Kidney (tissue), 14 donors: ENCODE data around the gene CELF4. TPM values are rescaled to one million over a fixed set of nuclear protein-coding genes. Genes with fewer than 3 reads are reported as not detected.

ENCODE experiments used
- DNase-seq, 5 donors: peaks; one replicate each; pipeline ENCODE4 v3.0.0-alpha.2; 2013 to 2020
- FAIRE-seq: peaks from 2 replicates; lab custom pipeline; 2012; peaks lifted over from hg19 to GRCh38; lab: Jason Lieb, UNC
- H3K27ac ChIP-seq, 2 donors: one replicate each; pipeline ENCODE4 v1.7.0; 2013; ENCODE audit warnings: low read depth in 2 of 2, low read length in 2 of 2, inconsistent platforms in 1 of 2
- H3K27me3 ChIP-seq: one replicate; pipeline ENCODE4 v1.7.1; 2013; ENCODE audit warnings: low read length, inconsistent platforms; ENCODE audit not compliant: control insufficient read depth, insufficient read depth
- H3K36me3 ChIP-seq, 3 donors: one replicate each; pipeline versions ENCODE4 v1.7.0 to v1.7.1; 2013; ENCODE audit warnings: low read length in 3 of 3, control low read depth in 1 of 3, inconsistent platforms in 1 of 3; ENCODE audit not compliant: insufficient read depth in 3 of 3, control insufficient read depth in 2 of 3
- H3K4me1 ChIP-seq, 3 donors: one replicate each; pipeline versions ENCODE4 v1.7.0 to v1.7.1; 2013; ENCODE audit warnings: low read length in 3 of 3, inconsistent platforms in 1 of 3, low read depth in 1 of 3; ENCODE audit not compliant: control insufficient read depth in 2 of 3, insufficient read depth in 2 of 3
- H3K4me3 ChIP-seq, 3 donors: one replicate each; pipeline versions ENCODE4 v1.7.0 to v1.8.1; 2013; ENCODE audit warnings: low read length in 3 of 3, control low read depth in 1 of 3, inconsistent platforms in 1 of 3
- H3K9ac ChIP-seq, 3 donors: one replicate each; pipeline versions ENCODE4 v1.7.0 to v1.7.1; 2013; ENCODE audit warnings: low read length in 3 of 3, control low read depth in 1 of 3, inconsistent platforms in 1 of 3
- H3K9me3 ChIP-seq, 3 donors: one replicate each; pipeline versions ENCODE4 v1.7.0 to v1.7.1; 2013; ENCODE audit warnings: low read length in 3 of 3, control low read depth in 1 of 3, inconsistent platforms in 1 of 3; ENCODE audit not compliant: control insufficient read depth in 2 of 3, insufficient read depth in 1 of 3
- CTCF ChIP-seq: IDR thresholded peaks from 3 replicates; pipeline ENCODE4 v1.5.1; 2012; ENCODE audit warnings: mild to moderate bottlenecking, moderate library complexity, borderline replicate concordance; ENCODE audit not compliant: insufficient read depth; ENCODE audit errors: extremely low read depth
- intact Hi-C: fragments of 100-400 bp; cut with DNase I; formaldehyde crosslinking; loops from one replicate; pipeline ENCODE4 v1.11.1; 2022
- polyA plus RNA-seq: library from polyadenylated mRNA; stranded (reverse); fragments of 350-450 nt; fragmentation: Illumina TruSeq; extraction: RNeasy Lipid Tissue Mini Kit (QIAGEN cat#74804); gene quantifications from one replicate; pipeline ENCODE4 v1.2.3, GENCODE V29; 2014; ENCODE audit warnings: low read depth, low replicate concordance; ENCODE audit not compliant: insufficient read depth
- total RNA-seq: library from RNA; stranded (reverse); fragmentation: NEBNext Ultra II Directional; extraction: Animal tissue kit (Norgen Biotek cat#: 25700); gene quantifications from one replicate; pipeline ENCODE4 v1.2.1, GENCODE V29; 2021
- donor health status: control.
- donor health status: control.
- donor health status: control.
- donor health status: control.
- donor health status: control.
- donor health status: DM: yes; HTN: yes; CAD: no.
- donor health status: Normal renal cell carcinoma (clear cell type).

The CELF4 gene
- total and polyA plus RNA-seq, 2 donors from 2014 or later, result 0.85 to 1.5 TPM

GRCh38 chr18:37535968-37536367 is 29.6 kb downstream of the CELF4 start:
- Histone ChIP-seq H3K27me3 (peaks cover 9% of the 10 kb centered on the region), H3K9me3 (no peaks in the 10 kb centered on the region), H3K27ac (no peak overlapping the region), H3K36me3 (no peaks in the 10 kb centered on the region), H3K4me1 (no peaks in the 10 kb centered on the region), H3K4me3 (no peak overlapping the region), H3K9ac (no peak overlapping the region)
- intact Hi-C loops, result loop anchor here (2.0 kb wide), 1 partner anchor 149 kb away; no protein-coding TSS in a partner anchor
- DNase-seq, result peak in 2 of 5 donors; percentile 50 to 77
- no peak for TF ChIP-seq CTCF
- FAIRE-seq, result no peak

- Histone ChIP-seq H3K9me3 (no peaks in the 10 kb centered on the region), H3K36me3 (no peaks in the 10 kb centered on the region), H3K27ac (no peak overlapping the region), H3K4me3 (no peak overlapping the region), H3K4me1 (no peaks in the 10 kb centered on the region), H3K9ac (no peak overlapping the region), H3K27me3 (peaks cover 7% of the 10 kb centered on the region)
- DNase-seq, result no peak
- intact Hi-C loops, result no loop called here
- no peak for TF ChIP-seq CTCF
- FAIRE-seq, result no peak
Measured at GRCh38 chr18:37534627-37535026, 31.0 kb downstream of the CELF4 start.

GRCh38 chr18:37533647-37534584 is 31.7 kb downstream of the CELF4 start:
- Histone ChIP-seq H3K27me3 (peaks cover 7% of the 10 kb centered on the region), H3K4me3 (no peak overlapping the region), H3K9me3 (no peaks in the 10 kb centered on the region), H3K9ac (no peak overlapping the region), H3K27ac (no peak overlapping the region), H3K36me3 (no peaks in the 10 kb centered on the region), H3K4me1 (no peaks in the 10 kb centered on the region)
- intact Hi-C loops, result no loop called here
- no peak for TF ChIP-seq CTCF
- DNase-seq, result peak in 1 of 5 donors; percentile 48
- FAIRE-seq, result no peak
